OCI-LY3 (cell line): ENCODE measurements around the gene SCN9A.

Experiments used
- EZH2phosphoT487 ChIP-seq: fragments of 200-600 bp; shearing (Covaris generic); IDR thresholded peaks from 2 replicates; pipeline ENCODE4 v1.6.1; 2018; ENCODE audit warnings: antibody characterized with exemption, mixed run types, low read depth
- TF ChIP-seq, protein P1 (sequence below): fragments of 200-600, 300-600 bp; sonication (generic); IDR thresholded peaks from 2 replicates; pipeline ENCODE4 v1.5.1; 2014; ENCODE audit warnings: antibody characterized with exemption, low read length, low read depth

GRCh38 chr2:166343467-166343866 lies 32.3 kb downstream of the SCN9A start:
- TF ChIP-seq, protein P1, sequence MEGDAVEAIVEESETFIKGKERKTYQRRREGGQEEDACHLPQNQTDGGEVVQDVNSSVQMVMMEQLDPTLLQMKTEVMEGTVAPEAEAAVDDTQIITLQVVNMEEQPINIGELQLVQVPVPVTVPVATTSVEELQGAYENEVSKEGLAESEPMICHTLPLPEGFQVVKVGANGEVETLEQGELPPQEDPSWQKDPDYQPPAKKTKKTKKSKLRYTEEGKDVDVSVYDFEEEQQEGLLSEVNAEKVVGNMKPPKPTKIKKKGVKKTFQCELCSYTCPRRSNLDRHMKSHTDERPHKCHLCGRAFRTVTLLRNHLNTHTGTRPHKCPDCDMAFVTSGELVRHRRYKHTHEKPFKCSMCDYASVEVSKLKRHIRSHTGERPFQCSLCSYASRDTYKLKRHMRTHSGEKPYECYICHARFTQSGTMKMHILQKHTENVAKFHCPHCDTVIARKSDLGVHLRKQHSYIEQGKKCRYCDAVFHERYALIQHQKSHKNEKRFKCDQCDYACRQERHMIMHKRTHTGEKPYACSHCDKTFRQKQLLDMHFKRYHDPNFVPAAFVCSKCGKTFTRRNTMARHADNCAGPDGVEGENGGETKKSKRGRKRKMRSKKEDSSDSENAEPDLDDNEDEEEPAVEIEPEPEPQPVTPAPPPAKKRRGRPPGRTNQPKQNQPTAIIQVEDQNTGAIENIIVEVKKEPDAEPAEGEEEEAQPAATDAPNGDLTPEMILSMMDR = no peak
- TF ChIP-seq EZH2phosphoT487 = no peak
